Measurements from ENCODE around the gene BIN1.

DNA sequence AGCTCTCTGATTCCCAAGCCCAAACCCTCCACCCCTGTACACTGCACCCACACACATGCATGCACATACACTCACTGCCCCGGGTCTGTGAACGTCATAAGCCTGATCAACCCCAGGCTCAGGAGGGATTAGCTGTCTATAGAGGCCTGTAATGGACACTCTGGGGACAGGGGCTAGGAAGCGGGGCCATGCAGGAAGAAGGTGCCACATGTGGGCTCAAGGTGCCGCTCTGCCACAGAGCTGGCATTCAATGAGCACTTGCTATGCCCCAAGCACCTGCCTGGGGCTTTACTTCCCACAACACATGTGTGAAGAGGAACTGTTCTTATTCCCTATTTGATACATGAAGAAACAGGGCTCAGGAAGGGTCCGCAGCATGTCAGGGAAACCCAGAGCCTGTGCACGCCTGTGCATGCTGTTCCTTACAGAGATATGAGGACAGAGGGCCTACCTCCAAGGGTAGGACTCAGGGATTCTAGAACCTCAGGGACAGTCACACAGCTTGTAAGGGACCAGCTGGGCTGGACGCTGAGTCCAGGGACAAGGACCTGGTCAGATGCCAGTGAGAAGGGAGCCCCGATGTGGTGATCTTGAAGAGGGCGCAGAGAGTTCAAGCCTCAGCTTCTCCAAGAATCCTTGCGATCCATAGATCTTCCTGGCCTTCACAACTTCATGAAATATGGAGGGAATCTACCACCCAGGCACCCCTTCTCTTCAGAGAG, 5.0 kb downstream of the BIN1 start:
- TF ChIP-seq, protein P1, sequence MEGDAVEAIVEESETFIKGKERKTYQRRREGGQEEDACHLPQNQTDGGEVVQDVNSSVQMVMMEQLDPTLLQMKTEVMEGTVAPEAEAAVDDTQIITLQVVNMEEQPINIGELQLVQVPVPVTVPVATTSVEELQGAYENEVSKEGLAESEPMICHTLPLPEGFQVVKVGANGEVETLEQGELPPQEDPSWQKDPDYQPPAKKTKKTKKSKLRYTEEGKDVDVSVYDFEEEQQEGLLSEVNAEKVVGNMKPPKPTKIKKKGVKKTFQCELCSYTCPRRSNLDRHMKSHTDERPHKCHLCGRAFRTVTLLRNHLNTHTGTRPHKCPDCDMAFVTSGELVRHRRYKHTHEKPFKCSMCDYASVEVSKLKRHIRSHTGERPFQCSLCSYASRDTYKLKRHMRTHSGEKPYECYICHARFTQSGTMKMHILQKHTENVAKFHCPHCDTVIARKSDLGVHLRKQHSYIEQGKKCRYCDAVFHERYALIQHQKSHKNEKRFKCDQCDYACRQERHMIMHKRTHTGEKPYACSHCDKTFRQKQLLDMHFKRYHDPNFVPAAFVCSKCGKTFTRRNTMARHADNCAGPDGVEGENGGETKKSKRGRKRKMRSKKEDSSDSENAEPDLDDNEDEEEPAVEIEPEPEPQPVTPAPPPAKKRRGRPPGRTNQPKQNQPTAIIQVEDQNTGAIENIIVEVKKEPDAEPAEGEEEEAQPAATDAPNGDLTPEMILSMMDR (IDR thresholded peaks at IDR 0.05) = no peak
- TF ChIP-seq ELF4 (CRISPR knock-in tag; IDR thresholded peaks at IDR 0.05; ENCODE audit: low read depth) (no peak), ZNF317 (CRISPR knock-in tag; IDR thresholded peaks at IDR 0.05; ENCODE audit: borderline replicate concordance, low read depth) (no peak), ZNF219 (CRISPR knock-in tag; IDR thresholded peaks at IDR 0.05; ENCODE audit: borderline replicate concordance) (no peak), USF1 (CRISPR knock-in tag; IDR thresholded peaks at IDR 0.05) (no peak), ATF1 (CRISPR knock-in tag; IDR thresholded peaks at IDR 0.05) (no peak), MAX (CRISPR knock-in tag; IDR thresholded peaks at IDR 0.05) (no peak), ESRRA (CRISPR knock-in tag; IDR thresholded peaks at IDR 0.05; ENCODE audit: borderline replicate concordance) (no peak)
- TF ChIP-seq, protein P2, sequence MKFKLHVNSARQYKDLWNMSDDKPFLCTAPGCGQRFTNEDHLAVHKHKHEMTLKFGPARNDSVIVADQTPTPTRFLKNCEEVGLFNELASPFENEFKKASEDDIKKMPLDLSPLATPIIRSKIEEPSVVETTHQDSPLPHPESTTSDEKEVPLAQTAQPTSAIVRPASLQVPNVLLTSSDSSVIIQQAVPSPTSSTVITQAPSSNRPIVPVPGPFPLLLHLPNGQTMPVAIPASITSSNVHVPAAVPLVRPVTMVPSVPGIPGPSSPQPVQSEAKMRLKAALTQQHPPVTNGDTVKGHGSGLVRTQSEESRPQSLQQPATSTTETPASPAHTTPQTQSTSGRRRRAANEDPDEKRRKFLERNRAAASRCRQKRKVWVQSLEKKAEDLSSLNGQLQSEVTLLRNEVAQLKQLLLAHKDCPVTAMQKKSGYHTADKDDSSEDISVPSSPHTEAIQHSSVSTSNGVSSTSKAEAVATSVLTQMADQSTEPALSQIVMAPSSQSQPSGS (CRISPR knock-in tag; IDR thresholded peaks at IDR 0.05; ENCODE audit: borderline replicate concordance, low read depth) = no peak
- TF ChIP-seq, protein P3, sequence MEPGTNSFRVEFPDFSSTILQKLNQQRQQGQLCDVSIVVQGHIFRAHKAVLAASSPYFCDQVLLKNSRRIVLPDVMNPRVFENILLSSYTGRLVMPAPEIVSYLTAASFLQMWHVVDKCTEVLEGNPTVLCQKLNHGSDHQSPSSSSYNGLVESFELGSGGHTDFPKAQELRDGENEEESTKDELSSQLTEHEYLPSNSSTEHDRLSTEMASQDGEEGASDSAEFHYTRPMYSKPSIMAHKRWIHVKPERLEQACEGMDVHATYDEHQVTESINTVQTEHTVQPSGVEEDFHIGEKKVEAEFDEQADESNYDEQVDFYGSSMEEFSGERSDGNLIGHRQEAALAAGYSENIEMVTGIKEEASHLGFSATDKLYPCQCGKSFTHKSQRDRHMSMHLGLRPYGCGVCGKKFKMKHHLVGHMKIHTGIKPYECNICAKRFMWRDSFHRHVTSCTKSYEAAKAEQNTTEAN (CRISPR knock-in tag; IDR thresholded peaks at IDR 0.05) = no peak
